VCaP (cell line): ENCODE measurements around the gene KRTAP10-4.

ENCODE experiments used
- H3K27ac ChIP-seq: fragments of 450-650 bp; 2 replicates; pipeline ENCODE4 v1.5.1; 2017
- CTCF ChIP-seq: fragments of 450-650 bp; conservative IDR thresholded peaks from 2 replicates; pipeline ENCODE4 v1.5.1; 2017; ENCODE audit warnings: mild to moderate bottlenecking, moderate library complexity

KRTAP10-4 gene

GRCh38 chr21:44579833-44580144, 6.3 kb downstream of the KRTAP10-4 start:
- no peak overlapping the region for H3K27ac ChIP-seq
- TF ChIP-seq CTCF = no peak

- TF ChIP-seq CTCF = peak; percentile 56
Measured at GRCh38 chr21:44580231-44580821, 6.8 kb downstream of the KRTAP10-4 start, which contains the start of gene KRTAP10-5. KRTAP10-5 (minus strand) TSS chr21:44580604; CDS start chr21:44580578, 26 bp downstream.

GRCh38 chr21:44581158-44581557, 7.6 kb downstream of the KRTAP10-4 start:
- no peak overlapping the region for H3K27ac ChIP-seq
- TF ChIP-seq CTCF = no peak

More at GRCh38 chr21:44580231-44580821, 6.8 kb downstream of the KRTAP10-4 start, which contains the start of gene KRTAP10-5:
- H3K27ac ChIP-seq = peak within 1 kb of the TSS; percentile 57

GRCh38 chr21:44582055-44582454, 8.5 kb downstream of the KRTAP10-4 start:
- H3K27ac ChIP-seq = no peak overlapping the region
- TF ChIP-seq CTCF = no peak

- H3K27ac ChIP-seq = peak overlapping the region; percentile 49; the same call in 1 of the 2 replicates
- TF ChIP-seq CTCF = no peak
Measured at GRCh38 chr21:44583089-44583799, 9.7 kb downstream of the KRTAP10-4 start.

GRCh38 chr21:44583800-44584147, 10.2 kb downstream of the KRTAP10-4 start:
- TF ChIP-seq CTCF = no peak
- peak overlapping the region; percentile 49; the same call in 1 of the 2 replicates for H3K27ac ChIP-seq

- H3K27ac ChIP-seq = no peak overlapping the region
- no peak for TF ChIP-seq CTCF
Measured at GRCh38 chr21:44585892-44586291, 12.4 kb downstream of the KRTAP10-4 start.
